H1 (cell line): ENCODE results near the gene ELL. TPM values are rescaled to one million over a fixed set of nuclear protein-coding genes. Genes with fewer than 3 reads are reported as not detected.

ENCODE experiments used
- BCL11A ChIP-seq, 2 experiments: IDR thresholded peaks; one replicate each; pipeline ENCODE4 v1.6.1; 2011; ENCODE audit warnings: low read depth in 2 of 2, low read length in 2 of 2, mild to moderate bottlenecking in 2 of 2
- CBX5 ChIP-seq: fragments of 300-800, 300-1000 bp; sonication (generic); IDR thresholded peaks from 2 replicates; pipeline ENCODE4 v1.7.1; 2016; ENCODE audit warnings: antibody characterized with exemption, low read length, low read depth
- EZH2 ChIP-seq: fragments of 200-600 bp; sonication (generic); IDR thresholded peaks from 2 replicates; pipeline ENCODE4 v1.7.1; 2012; ENCODE audit warnings: low read depth, mild to moderate bottlenecking, moderate library complexity, low read length, inconsistent platforms; ENCODE audit not compliant: severe bottlenecking
- GTF2F1 ChIP-seq: IDR thresholded peaks from 2 replicates; pipeline ENCODE4 v1.6.1; 2012; ENCODE audit warnings: low read depth, low read length, improper control_type of control experiment, borderline replicate concordance
- MAFK ChIP-seq: IDR thresholded peaks from 2 replicates; pipeline ENCODE4 v1.6.1; 2012; ENCODE audit warnings: low read depth, mild to moderate bottlenecking, improper control_type of control experiment, low read length
- PHF8 ChIP-seq: fragments of 200-600 bp; sonication (generic); conservative IDR thresholded peaks from 2 replicates; pipeline ENCODE4 v1.7.1; 2012; ENCODE audit warnings: low read depth, mild to moderate bottlenecking, inconsistent platforms, low read length, moderate library complexity
- SP1 ChIP-seq: IDR thresholded peaks from 2 replicates; pipeline ENCODE4 v1.6.1; 2011; ENCODE audit warnings: low read depth, low read length
- TAF1 ChIP-seq: IDR thresholded peaks from 2 replicates; pipeline ENCODE4 v1.6.1; 2011; ENCODE audit warnings: mild to moderate bottlenecking, low read depth, low read length
- TAF7 ChIP-seq: optimal IDR thresholded peaks from 2 replicates; pipeline ENCODE3; 2011; ENCODE audit warnings: low read depth, mild to moderate bottlenecking, inconsistent platforms, low read length, moderate library complexity, borderline replicate concordance
- polyA plus RNA-seq, 7 experiments: library from polyadenylated mRNA; depleted of rRNA in 3 of 7; stranded (reverse) in 5 of 7; unstranded in 2 of 7; fragments of >200 nt in 5 of 7; fragments of 200-250 nt in 2 of 7; gene quantifications; 1 replicate in 5 of 7; 2 replicates in 1 of 7; 4 replicates in 1 of 7; pipeline versions ENCODE4 v1.2.1 to v1.2.3, GENCODE V29; 2011 to 2013; ENCODE audit warnings: missing spikeins in 2 of 7, mixed read lengths in 2 of 7
- total RNA-seq: library from RNA; stranded (reverse); fragmentation: NEBNext Ultra II Directional; extraction: Animal tissue kit (Norgen Biotek cat#: 25700); gene quantifications from 2 replicates; pipeline ENCODE4 v1.2.1, GENCODE V29; 2021

Gene ELL
- total and polyA plus RNA-seq, 2 of the 8 experiments (the other 6 are each of a cell fraction or from before 2014, with no cell fraction given) = 5.2 to 10.5 TPM

DNA sequence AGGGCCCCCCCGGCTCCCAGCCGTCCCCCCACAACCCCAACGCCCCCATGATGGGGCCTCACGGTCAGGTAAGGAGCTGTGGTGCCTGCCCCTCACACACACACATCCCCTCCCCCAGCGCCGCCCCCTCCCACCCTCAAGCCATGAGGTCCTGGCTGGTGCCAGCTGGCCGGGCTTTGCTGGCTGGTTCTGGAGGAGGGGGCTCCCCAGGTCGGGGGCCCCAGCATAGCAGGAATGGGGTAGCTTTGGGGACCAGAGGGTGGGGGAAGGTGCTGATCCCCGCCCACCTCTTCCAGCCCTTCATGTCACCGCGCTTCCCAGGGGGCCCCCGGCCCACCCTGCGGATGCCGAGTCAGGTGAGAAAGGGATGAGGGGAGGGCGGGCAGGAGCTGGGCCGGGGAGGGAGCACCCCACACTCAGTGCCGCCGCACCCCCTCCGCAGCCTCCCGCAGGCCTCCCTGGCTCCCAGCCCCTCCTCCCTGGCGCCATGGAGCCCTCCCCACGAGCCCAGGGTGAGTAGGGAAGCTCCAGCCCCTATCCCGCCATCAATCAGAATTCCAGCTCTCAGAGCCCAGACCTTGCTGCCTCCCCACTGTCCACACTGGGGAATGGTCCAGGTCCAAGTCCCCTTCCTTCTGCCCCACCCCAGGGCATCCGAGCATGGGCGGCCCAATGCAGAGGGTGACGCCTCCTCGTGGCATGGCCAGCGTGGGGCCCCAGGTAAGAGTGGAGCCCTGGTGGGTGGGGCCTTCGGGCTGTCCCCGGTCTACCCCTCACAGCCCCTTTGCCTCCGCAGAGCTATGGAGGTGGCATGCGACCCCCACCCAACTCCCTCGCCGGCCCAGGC lies 90.3 kb downstream of the ELL start (continued):
- no peak for TF ChIP-seq PHF8
- no peak for TF ChIP-seq SP1
- TF ChIP-seq TAF7 = no peak
- TF ChIP-seq CBX5 = no peak
- TF ChIP-seq GTF2F1 = no peak
- TF ChIP-seq BCL11A (IDR thresholded peaks at IDR 0.05; ENCODE audit: low read depth in 2 of 2, low read length in 2 of 2) = no peak
- TF ChIP-seq EZH2 = no peak
- TF ChIP-seq MAFK = no peak
- no peak for TF ChIP-seq TAF1
- TF ChIP-seq, all 59 proteins: peak for 0
